Loucy (cell line): Measurements from ENCODE around the gene RNLS.

ENCODE experiments used
- H2AFZ ChIP-seq: fragments of 200-600 bp; sonication (generic); 2 replicates; pipeline ENCODE4 v1.6.0; 2016; ENCODE audit warnings: antibody characterized with exemption, mild to moderate bottlenecking, low read length, moderate library complexity
- H3F3A ChIP-seq: fragments of 200-600 bp; 2 replicates; pipeline ENCODE4 v1.6.0; 2016; ENCODE audit warnings: antibody characterized with exemption, low read depth, mild to moderate bottlenecking
- H3K27me3 ChIP-seq: fragments of 200-600 bp; sonication (generic); 2 replicates; pipeline ENCODE4 v1.6.1; 2014; ENCODE audit warnings: low read length, mild to moderate bottlenecking; ENCODE audit not compliant: insufficient read depth, poor library complexity, severe bottlenecking
- H3K36me3 ChIP-seq: fragments of 200-600 bp; sonication (generic); 2 replicates; pipeline ENCODE4 v1.6.1; 2016; ENCODE audit warnings: low read length; ENCODE audit not compliant: insufficient read depth
- H3K4me1 ChIP-seq: fragments of 200-600 bp; sonication (generic); 2 replicates; pipeline ENCODE4 v1.5.1; 2014; ENCODE audit warnings: low read length, mild to moderate bottlenecking; ENCODE audit not compliant: insufficient read depth, poor library complexity, severe bottlenecking
- H3K4me2 ChIP-seq: fragments of 200-600 bp; sonication (generic); 2 replicates; pipeline ENCODE4 v1.6.0; 2014; ENCODE audit warnings: antibody characterized with exemption, low read length, low read depth, mild to moderate bottlenecking; ENCODE audit not compliant: poor library complexity, severe bottlenecking
- H3K4me3 ChIP-seq: fragments of 200-600 bp; sonication (generic); 2 replicates; pipeline ENCODE4 v1.5.1; 2014; ENCODE audit warnings: low read length, mild to moderate bottlenecking, mixed read lengths; ENCODE audit not compliant: poor library complexity, severe bottlenecking
- H3K79me2 ChIP-seq: fragments of 200-600 bp; sonication (generic); 2 replicates; pipeline ENCODE4 v1.6.1; 2014; ENCODE audit warnings: low read length; ENCODE audit not compliant: insufficient read depth
- H3K9ac ChIP-seq: fragments of 200-600 bp; sonication (generic); 2 replicates; pipeline ENCODE4 v1.6.0; 2014; ENCODE audit warnings: mild to moderate bottlenecking, low read depth, low read length, moderate library complexity; ENCODE audit not compliant: poor library complexity, severe bottlenecking
- H3K9me2 ChIP-seq: fragments of 200-600 bp; sonication (generic); replicated peaks from 2 replicates; pipeline ENCODE4 v1.6.1; 2016; ENCODE audit warnings: low read depth, low read length, mixed read lengths
- H3K9me3 ChIP-seq: fragments of 200-600 bp; sonication (generic); 2 replicates; pipeline ENCODE4 v1.6.1; 2014; ENCODE audit warnings: mild to moderate bottlenecking, antibody characterized with exemption, low read length, low read depth; ENCODE audit not compliant: insufficient read depth
- H4K20me1 ChIP-seq: fragments of 200-600 bp; sonication (generic); 2 replicates; pipeline ENCODE4 v1.6.0; 2014; ENCODE audit warnings: antibody characterized with exemption, low read length, mild to moderate bottlenecking; ENCODE audit not compliant: insufficient read depth, poor library complexity, severe bottlenecking
- CTCF ChIP-seq: fragments of 200-600 bp; sonication (generic); conservative IDR thresholded peaks from 2 replicates; pipeline ENCODE4 v1.5.1; 2014; ENCODE audit warnings: mild to moderate bottlenecking, antibody characterized with exemption, low read length
- EZH2phosphoT487 ChIP-seq: fragments of 200-600 bp; IDR thresholded peaks from 2 replicates; pipeline ENCODE4 v1.6.1; 2018; ENCODE audit warnings: antibody characterized with exemption, mild to moderate bottlenecking, moderate library complexity, borderline replicate concordance

Gene RNLS

GRCh38 chr10:88525371-88526069, 57.6 kb downstream of the RNLS start:
- H3K9ac ChIP-seq, result no peak overlapping the region
- H2AFZ ChIP-seq, result no peak overlapping the region
- H3F3A ChIP-seq, result no peaks in the 10 kb centered on the region
- H3K27me3 ChIP-seq, result no peaks in the 10 kb centered on the region
- no peaks in the 10 kb centered on the region for H3K79me2 ChIP-seq
- no peaks in the 10 kb centered on the region for H3K36me3 ChIP-seq
- H3K4me1 ChIP-seq, result peaks cover 4% of the 10 kb centered on the region
- no peaks in the 10 kb centered on the region for H3K9me2 ChIP-seq
- no peak overlapping the region for H3K4me2 ChIP-seq
- TF ChIP-seq CTCF, result no peak
- no peak for TF ChIP-seq EZH2phosphoT487
- no peaks in the 10 kb centered on the region for H4K20me1 ChIP-seq
- H3K9me3 ChIP-seq, result no peaks in the 10 kb centered on the region
- no peak overlapping the region for H3K4me3 ChIP-seq

- TF ChIP-seq CTCF (no peak), EZH2phosphoT487 (no peak)
- H3K36me3 ChIP-seq, result no peaks in the 10 kb centered on the region
- H3K79me2 ChIP-seq, result no peaks in the 10 kb centered on the region
- no peak overlapping the region for H3K4me3 ChIP-seq
- no peaks in the 10 kb centered on the region for H3K9me3 ChIP-seq
- H3F3A ChIP-seq, result no peaks in the 10 kb centered on the region
- H3K9ac ChIP-seq, result no peak overlapping the region
- no peaks in the 10 kb centered on the region for H3K27me3 ChIP-seq
- no peak overlapping the region for H3K4me2 ChIP-seq
- H3K9me2 ChIP-seq, result no peaks in the 10 kb centered on the region
- H4K20me1 ChIP-seq, result no peaks in the 10 kb centered on the region
- H2AFZ ChIP-seq, result no peak overlapping the region
- peaks cover 4% of the 10 kb centered on the region for H3K4me1 ChIP-seq
Observed at GRCh38 chr10:88523739-88524400, 59.2 kb downstream of the RNLS start.

GRCh38 chr10:88522715-88523114, 60.4 kb downstream of the RNLS start:
- H3F3A ChIP-seq, result no peaks in the 10 kb centered on the region
- no peak for TF ChIP-seq CTCF
- no peak for TF ChIP-seq EZH2phosphoT487
- no peak overlapping the region for H3K4me3 ChIP-seq
- H3K36me3 ChIP-seq, result no peaks in the 10 kb centered on the region
- H3K79me2 ChIP-seq, result no peaks in the 10 kb centered on the region
- no peak overlapping the region for H3K4me2 ChIP-seq
- H3K9ac ChIP-seq, result no peak overlapping the region
- no peak overlapping the region for H2AFZ ChIP-seq
- no peaks in the 10 kb centered on the region for H3K4me1 ChIP-seq
- no peaks in the 10 kb centered on the region for H3K9me3 ChIP-seq
- no peaks in the 10 kb centered on the region for H4K20me1 ChIP-seq
- no peaks in the 10 kb centered on the region for H3K9me2 ChIP-seq
- no peaks in the 10 kb centered on the region for H3K27me3 ChIP-seq
